HEK293T (cell line): Measurements from ENCODE around the gene ZBTB20.

Experiments
- CTCF ChIA-PET: fragments of 350-600 bp; formaldehyde crosslinking; extraction: SDS; loops from one replicate; lab custom pipeline; 2021; ENCODE audit warnings: antibody characterized with exemption, inconsistent platforms; lab: Yijun Ruan, JAX
- POLR2A ChIA-PET: fragments of 350-600 bp; formaldehyde crosslinking; extraction: SDS; loops from one replicate; lab custom pipeline; 2020; ENCODE audit warnings: antibody characterized with exemption, inconsistent platforms; lab: Yijun Ruan, JAX
- DNase-seq: peaks from one replicate; pipeline ENCODE4 v3.0.0; 2012; ENCODE audit warnings: mixed read lengths; ENCODE audit errors: extremely low spot score
- ARNT ChIP-seq: fragments of 450-650 bp; IDR thresholded peaks from 2 replicates; pipeline ENCODE4 v1.6.1; 2017; ENCODE audit warnings: mild to moderate bottlenecking
- BHLHE40 ChIP-seq: fragments of 450-650 bp; IDR thresholded peaks from 2 replicates; pipeline ENCODE4 v1.6.1; 2016; ENCODE audit warnings: mild to moderate bottlenecking, moderate library complexity, borderline replicate concordance
- CTBP1 ChIP-seq: fragments of 450-650 bp; IDR thresholded peaks from 2 replicates; pipeline ENCODE4 v1.6.1; 2016; ENCODE audit warnings: borderline replicate concordance
- ELF4 ChIP-seq: fragments of 450-650 bp; IDR thresholded peaks from 2 replicates; pipeline ENCODE4 v1.6.1; 2017; ENCODE audit warnings: antibody characterized with exemption
- FOXA1 ChIP-seq: fragments of 450-650 bp; IDR thresholded peaks from 2 replicates; pipeline ENCODE4 v1.6.1; 2016; ENCODE audit warnings: mild to moderate bottlenecking
- FOXK2 ChIP-seq: fragments of 450-650 bp; IDR thresholded peaks from 2 replicates; pipeline ENCODE4 v1.6.1; 2016; ENCODE audit warnings: mild to moderate bottlenecking
- FOXM1 ChIP-seq: fragments of 450-650 bp; IDR thresholded peaks from 2 replicates; pipeline ENCODE4 v1.6.1; 2017; ENCODE audit warnings: mild to moderate bottlenecking, borderline replicate concordance
- HDGF ChIP-seq: fragments of 450-650 bp; IDR thresholded peaks from 2 replicates; pipeline ENCODE4 v1.6.1; 2017; ENCODE audit warnings: antibody characterized with exemption, borderline replicate concordance
- L3MBTL2 ChIP-seq: fragments of 450-650 bp; conservative IDR thresholded peaks from 2 replicates; pipeline ENCODE4 v1.6.1; 2016; ENCODE audit warnings: mild to moderate bottlenecking
- LEF1 ChIP-seq: fragments of 450-650 bp; IDR thresholded peaks from 2 replicates; pipeline ENCODE4 v1.6.1; 2017; ENCODE audit warnings: mild to moderate bottlenecking, borderline replicate concordance
- NFRKB ChIP-seq: fragments of 450-650 bp; IDR thresholded peaks from 2 replicates; pipeline ENCODE4 v1.6.1; 2016; ENCODE audit warnings: mild to moderate bottlenecking, moderate library complexity
- PKNOX1 ChIP-seq: fragments of 450-650 bp; IDR thresholded peaks from 2 replicates; pipeline ENCODE4 v1.6.1; 2016
- SP1 ChIP-seq: fragments of 450-650 bp; IDR thresholded peaks from 2 replicates; pipeline ENCODE4 v1.6.1; 2017
- SUZ12 ChIP-seq: fragments of 450-650 bp; IDR thresholded peaks from 2 replicates; pipeline ENCODE4 v1.6.1; 2016; ENCODE audit warnings: mild to moderate bottlenecking
- TARDBP ChIP-seq: fragments of 450-650 bp; IDR thresholded peaks from 2 replicates; pipeline ENCODE4 v1.6.1; 2016
- ZNF384 ChIP-seq: fragments of 450-650 bp; IDR thresholded peaks from 2 replicates; pipeline ENCODE4 v1.6.1; 2016

Gene ZBTB20

GRCh38 chr3:114794894-114795630 is 352.0 kb downstream of the ZBTB20 start:
- TF ChIP-seq FOXA1 (no peak), FOXM1 (no peak), HDGF (no peak), ELF4 (no peak), BHLHE40 (no peak), CTBP1 (no peak), NFRKB (no peak), PKNOX1 (no peak), SP1 (no peak), ZNF384 (no peak), ARNT (no peak), FOXK2 (no peak), TARDBP (no peak), L3MBTL2 (no peak)
- ChIA-PET POLR2A (no interaction called here), CTCF (no interaction called here)
- no peak for DNase-seq

GRCh38 chr3:114792159-114792918 is 354.7 kb downstream of the ZBTB20 start:
- no peak for DNase-seq
- CTCF ChIA-PET = no interaction called here
- POLR2A ChIA-PET = no interaction called here
- no peak for TF ChIP-seq HDGF

- POLR2A ChIA-PET = no interaction called here
- TF ChIP-seq SUZ12 (no peak), ELF4 (no peak), L3MBTL2 (no peak), FOXM1 (no peak), FOXK2 (no peak), ARNT (no peak), LEF1 (no peak), CTBP1 (no peak), NFRKB (no peak), HDGF (no peak)
- no peak for DNase-seq
- CTCF ChIA-PET = no interaction called here
Observed at GRCh38 chr3:114790752-114791151, 356.3 kb downstream of the ZBTB20 start.

- no peak for DNase-seq
- TF ChIP-seq HDGF (no peak), SP1 (no peak), LEF1 (no peak), PKNOX1 (no peak), L3MBTL2 (no peak), CTBP1 (no peak), SUZ12 (no peak), ELF4 (no peak), TARDBP (no peak), FOXK2 (no peak), FOXA1 (no peak), BHLHE40 (no peak), NFRKB (no peak), ARNT (no peak), ZNF384 (no peak), FOXM1 (no peak)
- POLR2A ChIA-PET = no interaction called here
- CTCF ChIA-PET = no interaction called here
Observed at GRCh38 chr3:114789803-114790202, 357.3 kb downstream of the ZBTB20 start.

GRCh38 chr3:114775395-114775794 is 371.7 kb downstream of the ZBTB20 start:
- ChIA-PET CTCF (no interaction called here), POLR2A (no interaction called here)
- DNase-seq = no peak
- TF ChIP-seq ELF4 (no peak), ZNF384 (no peak)

GRCh38 chr3:114770874-114771273 is 376.2 kb downstream of the ZBTB20 start:
- DNase-seq = no peak
- TF ChIP-seq FOXA1 = no peak
- TF ChIP-seq ELF4 = no peak
- no peak for TF ChIP-seq L3MBTL2
- CTCF ChIA-PET = no interaction called here
- POLR2A ChIA-PET = no interaction called here

GRCh38 chr3:114764056-114764492 is 383.0 kb downstream of the ZBTB20 start:
- CTCF ChIA-PET = no interaction called here
- no peak for TF ChIP-seq PKNOX1
- no peak for TF ChIP-seq L3MBTL2
- TF ChIP-seq LEF1 = no peak
- no peak for TF ChIP-seq ZNF384
- TF ChIP-seq HDGF = no peak
- TF ChIP-seq SUZ12 = no peak
- no peak for TF ChIP-seq CTBP1
- DNase-seq = no peak
- POLR2A ChIA-PET = no interaction called here
